Thoracic aorta (tissue), 2 donors: Measurements from ENCODE around the gene CREB1. TPM values are rescaled to one million over a fixed set of nuclear protein-coding genes. Genes with fewer than 3 reads are reported as not detected.

ENCODE experiments used
- ATAC-seq: fragments of 150-250 bp; one replicate; pipeline ENCODE4 v1.8.0; 2017; ENCODE audit warnings: low read depth; ENCODE audit not compliant: insufficient number of reproducible peaks, low FRiP score
- DNase-seq: peaks from one replicate; pipeline ENCODE4 v3.0.0-alpha.2; 2020; ENCODE audit warnings: low spot score
- H3K27ac ChIP-seq, 2 donors: fragments of 200-600 bp; sonication (generic); 1 replicate in 1 of 2; 2 replicates in 1 of 2; pipeline ENCODE4 v1.5.1; 2016; ENCODE audit warnings: mild to moderate bottlenecking in 2 of 2, moderate library complexity in 2 of 2
- H3K27me3 ChIP-seq: fragments of 200-600 bp; sonication (generic); replicated peaks from 2 replicates; pipeline ENCODE4 v1.6.0; 2016; ENCODE audit warnings: mild to moderate bottlenecking; ENCODE audit not compliant: insufficient read depth
- H3K36me3 ChIP-seq: fragments of 200-600 bp; sonication (generic); one replicate; pipeline ENCODE4 v1.5.1; 2016
- H3K4me1 ChIP-seq, 2 donors: fragments of 200-600 bp; sonication (generic); 1 replicate in 1 of 2; 2 replicates in 1 of 2; pipeline versions ENCODE4 v1.5.1 to v1.6.0; 2016; ENCODE audit warnings: low read depth in 2 of 2, mild to moderate bottlenecking in 1 of 2; ENCODE audit not compliant: control insufficient read depth in 1 of 2
- H3K4me3 ChIP-seq: fragments of 200-600 bp; sonication (generic); 2 replicates; pipeline ENCODE4 v1.5.1; 2016; ENCODE audit warnings: mild to moderate bottlenecking
- H3K9me3 ChIP-seq: fragments of 200-600 bp; sonication (generic); 2 replicates; pipeline ENCODE4 v1.5.1; 2016
- CTCF ChIP-seq: fragments of 200-600 bp; sonication (generic); IDR thresholded peaks from one replicate; pipeline ENCODE4 v1.5.1; 2019; ENCODE audit warnings: antibody characterized with exemption
- total RNA-seq, 2 donors: library from RNA; depleted of rRNA; stranded (reverse); fragments of >200 nt; gene quantifications; one replicate each; pipeline versions ENCODE4 v1.1.0 to v1.2.3, GENCODE V29; 2016

The CREB1 gene
- total RNA-seq, 2 donors from 2014 or later = 37.1 to 49.0 TPM

GRCh38 chr2:207510148-207510547 lies 19.6 kb upstream of the CREB1 start:
- Histone ChIP-seq H3K36me3 (no peaks in the 10 kb centered on the region), H3K9me3 (no peaks in the 10 kb centered on the region), H3K27me3 (no peaks in the 10 kb centered on the region), H3K4me3 (no peak overlapping the region), H3K4me1 (peaks cover 15 to 30% of the 10 kb centered on the region in 2 donors), H3K27ac (no peak overlapping the region)
- DNase-seq (no peak), ATAC-seq (no peak)
- no peak for TF ChIP-seq CTCF

GRCh38 chr2:207511851-207512250 lies 17.9 kb upstream of the CREB1 start:
- H3K9me3 ChIP-seq = no peaks in the 10 kb centered on the region
- H3K27ac ChIP-seq = no peak overlapping the region
- no peak overlapping the region for H3K4me3 ChIP-seq
- no peak for ATAC-seq
- H3K4me1 ChIP-seq = peaks cover 0 to 20% of the 10 kb centered on the region in 2 donors
- H3K36me3 ChIP-seq = no peaks in the 10 kb centered on the region
- no peak for DNase-seq
- no peak for TF ChIP-seq CTCF
- H3K27me3 ChIP-seq = no peaks in the 10 kb centered on the region

GRCh38 chr2:207512356-207512755 lies 17.4 kb upstream of the CREB1 start:
- Histone ChIP-seq H3K4me1 (peaks cover 0 to 20% of the 10 kb centered on the region in 2 donors), H3K27ac (no peak overlapping the region), H3K27me3 (no peaks in the 10 kb centered on the region), H3K9me3 (no peaks in the 10 kb centered on the region), H3K4me3 (no peak overlapping the region), H3K36me3 (no peaks in the 10 kb centered on the region)
- DNase-seq (no peak), ATAC-seq (no peak)
- no peak for TF ChIP-seq CTCF

- no peaks in the 10 kb centered on the region for H3K9me3 ChIP-seq
- H3K36me3 ChIP-seq = no peaks in the 10 kb centered on the region
- DNase-seq = no peak
- H3K4me1 ChIP-seq = peaks cover 0 to 20% of the 10 kb centered on the region in 2 donors
- no peak for TF ChIP-seq CTCF
- peak overlapping the region; percentile 40 to 52 for H3K27ac ChIP-seq
- peak; percentile 68 for ATAC-seq
- H3K4me3 ChIP-seq = no peak overlapping the region
- H3K27me3 ChIP-seq = no peaks in the 10 kb centered on the region
These were observed 16.1 kb upstream of the CREB1 start for GRCh38 chr2:207513551-207514257.

GRCh38 chr2:207514451-207514850 lies 15.3 kb upstream of the CREB1 start:
- no peak for DNase-seq
- no peak for TF ChIP-seq CTCF
- no peak for ATAC-seq

More at GRCh38 chr2:207514451-207514850, 15.3 kb upstream of the CREB1 start:
- H3K27me3 ChIP-seq = no peaks in the 10 kb centered on the region
- peaks cover 0 to 20% of the 10 kb centered on the region in 2 donors for H3K4me1 ChIP-seq
- H3K9me3 ChIP-seq = no peaks in the 10 kb centered on the region
- H3K27ac ChIP-seq = peak overlapping the region in 1 of 2 donors; percentile 40
- H3K4me3 ChIP-seq = no peak overlapping the region
- H3K36me3 ChIP-seq = no peaks in the 10 kb centered on the region
